Occipital lobe (tissue), 2 donors: Measurements from ENCODE around the gene PRPF40B. TPM values are rescaled to one million over a fixed set of nuclear protein-coding genes. Genes with fewer than 3 reads are reported as not detected.
"Not testable (repeated sequence)": the region's sequence is repeated elsewhere in the genome, so short reads cannot be mapped to it uniquely, and the experiment has no call there.

Source experiments
- DNase-seq: peaks from one replicate; lab custom pipeline; 2025; lab: John Stamatoyannopoulos, UW
- total RNA-seq: library from RNA; depleted of rRNA; stranded (reverse); fragments of >200 nt; gene quantifications from one replicate; pipeline ENCODE4 v1.2.3, GENCODE V29; 2014

The PRPF40B gene
- total RNA-seq, result 15.0 TPM

GRCh38 chr12:49623142-49623904 is at the start of gene PRPF40B:
PRPF40B (plus strand) TSS chr12:49623561; CDS start chr12:49623591, 30 bp downstream.
- DNase-seq, result peak; percentile 81

GRCh38 chr12:49577589-49578315 is 45.6 kb upstream of the PRPF40B start:
- DNase-seq, result no peak

GRCh38 chr12:49578471-49579112 is 44.8 kb upstream of the PRPF40B start:
- DNase-seq, result no peak

- peak; percentile 40 for DNase-seq
Observed at GRCh38 chr12:49580572-49581535, 42.5 kb upstream of the PRPF40B start.

- DNase-seq, result no peak
Observed at GRCh38 chr12:49582201-49582600, 41.2 kb upstream of the PRPF40B start.

- no peak for DNase-seq
Observed at GRCh38 chr12:49582850-49583249, 40.5 kb upstream of the PRPF40B start.

- DNase-seq, result no peak
Observed at GRCh38 chr12:49583366-49584094, 39.8 kb upstream of the PRPF40B start.

GRCh38 chr12:49584591-49584990 is 38.8 kb upstream of the PRPF40B start:
- no peak for DNase-seq

GRCh38 chr12:49585477-49586459 is 37.6 kb upstream of the PRPF40B start:
- no peak for DNase-seq

- DNase-seq, result no peak
Observed at GRCh38 chr12:49587174-49587908, 36.0 kb upstream of the PRPF40B start.

- no peak for DNase-seq
Observed at GRCh38 chr12:49588281-49588680, 35.1 kb upstream of the PRPF40B start.

- no peak for DNase-seq
Observed at GRCh38 chr12:49588721-49589516, 34.4 kb upstream of the PRPF40B start.

GRCh38 chr12:49598527-49598926 is 24.8 kb upstream of the PRPF40B start:
- DNase-seq, result no peak

GRCh38 chr12:49599961-49600360 is 23.4 kb upstream of the PRPF40B start:
- no peak for DNase-seq

GRCh38 chr12:49603721-49604120 is 19.6 kb upstream of the PRPF40B start:
- no peak for DNase-seq

GRCh38 chr12:49604856-49605255 is 18.5 kb upstream of the PRPF40B start:
- DNase-seq, result no peak

GRCh38 chr12:49605539-49605938 is 17.8 kb upstream of the PRPF40B start, which contains the start of gene FAM186B:
FAM186B (minus strand) TSS chr12:49605639; CDS start chr12:49605477, 162 bp downstream.
- DNase-seq, result not testable (repeated sequence)
